NB4 (cell line): ENCODE data around the gene FRRS1L.
A peak's percentile ranks its signal among the peaks of the same experiment; 100 is the strongest.

Source experiments
- CTCF ChIP-seq: IDR thresholded peaks from one replicate; pipeline ENCODE4 v1.5.1; 2012; ENCODE audit warnings: low read depth, low read length
- MAX ChIP-seq: IDR thresholded peaks from 2 replicates; pipeline ENCODE4 v1.6.1; 2011; ENCODE audit warnings: low read depth, low read length
- MYC ChIP-seq: IDR thresholded peaks from 2 replicates; pipeline ENCODE4 v1.6.1; 2011; ENCODE audit warnings: low read depth, low read length
- POLR2A ChIP-seq: IDR thresholded peaks from 2 replicates; pipeline ENCODE4 v1.6.1; 2011; ENCODE audit warnings: mild to moderate bottlenecking; ENCODE audit not compliant: insufficient read length; ENCODE audit errors: extremely low read depth

- TF ChIP-seq CTCF (peak; percentile 5), POLR2A (no peak), MAX (no peak), MYC (no peak)
Measured at GRCh38 chr9:109206670-109207069, 39.6 kb upstream of the FRRS1L start.
